Fibroblast of lung (primary cell): ENCODE data around the gene CAMTA1. TPM values are rescaled to one million over a fixed set of nuclear protein-coding genes. Genes with fewer than 3 reads are reported as not detected.

Experiments used
- DNase-seq, 2 donors: peaks; one replicate each; pipeline versions ENCODE4 v3.0.0 to v3.0.0-alpha.2; 2010; ENCODE audit warnings: low read depth in 2 of 2
- H2AFZ ChIP-seq: 2 replicates; pipeline ENCODE4 v1.5.1; 2012; ENCODE audit warnings: low read length, control low read depth, inconsistent platforms
- H3K27ac ChIP-seq: 2 replicates; pipeline ENCODE4 v1.5.1; 2011; ENCODE audit warnings: low read length, control low read depth; ENCODE audit not compliant: insufficient read depth
- H3K27me3 ChIP-seq: 2 replicates; pipeline ENCODE4 v1.5.1; 2011; ENCODE audit warnings: mild to moderate bottlenecking, low read length; ENCODE audit not compliant: control insufficient read depth, insufficient read depth
- H3K36me3 ChIP-seq: 2 replicates; pipeline ENCODE4 v1.5.1; 2011; ENCODE audit warnings: low read length; ENCODE audit not compliant: control insufficient read depth, insufficient read depth
- H3K4me1 ChIP-seq: 2 replicates; pipeline ENCODE4 v1.5.1; 2011; ENCODE audit warnings: low read length; ENCODE audit not compliant: control insufficient read depth, insufficient read depth; ENCODE audit errors: extremely low read depth
- H3K4me2 ChIP-seq: 2 replicates; pipeline ENCODE4 v1.5.1; 2011; ENCODE audit warnings: low read length, control low read depth; ENCODE audit not compliant: insufficient read depth; ENCODE audit errors: extremely low read depth
- H3K4me3 ChIP-seq, 4 experiments: fragments of 200-600 bp in 1 of 4; sonication (generic) in 1 of 4; replicated peaks in 1 of 4; 2 replicates each; pipeline ENCODE4 v1.5.1; 2011 to 2016; ENCODE audit warnings: low read length in 4 of 4, low read depth in 3 of 4, mild to moderate bottlenecking in 3 of 4, control low read depth in 2 of 4, inconsistent platforms in 1 of 4, mixed read lengths in 1 of 4; ENCODE audit not compliant: insufficient read depth in 1 of 4; ENCODE audit errors: control extremely low read depth in 1 of 4
- H3K79me2 ChIP-seq: 2 replicates; pipeline ENCODE4 v1.5.1; 2012; ENCODE audit warnings: mild to moderate bottlenecking, low read length, inconsistent platforms; ENCODE audit not compliant: control insufficient read depth, insufficient read depth
- H3K9ac ChIP-seq: 2 replicates; pipeline ENCODE4 v1.5.1; 2011; ENCODE audit warnings: mild to moderate bottlenecking, low read length, control low read depth; ENCODE audit not compliant: insufficient read depth
- H3K9me3 ChIP-seq: 2 replicates; pipeline ENCODE4 v1.5.1; 2012; ENCODE audit warnings: low read depth, low read length; ENCODE audit not compliant: control insufficient read depth, insufficient read depth
- H4K20me1 ChIP-seq: 2 replicates; pipeline ENCODE4 v1.5.1; 2011; ENCODE audit warnings: low read length; ENCODE audit not compliant: control insufficient read depth, insufficient read depth; ENCODE audit errors: extremely low read depth
- EZH2 ChIP-seq: IDR thresholded peaks from 2 replicates; pipeline ENCODE4 v1.5.1; 2012; ENCODE audit warnings: low read length, control low read depth, mild to moderate bottlenecking; ENCODE audit errors: missing control alignments
- polyA plus RNA-seq, 2 donors: library from polyadenylated mRNA; depleted of rRNA in 1 of 2; stranded (reverse) in 1 of 2; unstranded in 1 of 2; fragments of >200 nt; gene quantifications; 2 replicates each; pipeline ENCODE4 v1.2.1, GENCODE V29; 2011 to 2012; ENCODE audit warnings: missing spikeins in 1 of 2
- total RNA-seq: library from RNA; depleted of rRNA; stranded (reverse); fragments of >200 nt; gene quantifications from 2 replicates; pipeline ENCODE4 v1.2.1, GENCODE V29; 2014
- TF ChIP-seq, protein P1 (sequence below), 2 donors: IDR thresholded peaks in 1 of 2; conservative IDR thresholded peaks in 1 of 2; 1 replicate in 1 of 2; 2 replicates in 1 of 2; pipeline ENCODE4 v1.5.1; 2011 to 2012; ENCODE audit warnings: low read length in 2 of 2, control low read depth in 1 of 2, inconsistent platforms in 1 of 2, low read depth in 1 of 2, mild to moderate bottlenecking in 1 of 2

The CAMTA1 gene
- total and polyA plus RNA-seq, 2 donors (not counting 1 experiment from before 2014, with no cell fraction given), result 47.6 to 86.0 TPM

DNA sequence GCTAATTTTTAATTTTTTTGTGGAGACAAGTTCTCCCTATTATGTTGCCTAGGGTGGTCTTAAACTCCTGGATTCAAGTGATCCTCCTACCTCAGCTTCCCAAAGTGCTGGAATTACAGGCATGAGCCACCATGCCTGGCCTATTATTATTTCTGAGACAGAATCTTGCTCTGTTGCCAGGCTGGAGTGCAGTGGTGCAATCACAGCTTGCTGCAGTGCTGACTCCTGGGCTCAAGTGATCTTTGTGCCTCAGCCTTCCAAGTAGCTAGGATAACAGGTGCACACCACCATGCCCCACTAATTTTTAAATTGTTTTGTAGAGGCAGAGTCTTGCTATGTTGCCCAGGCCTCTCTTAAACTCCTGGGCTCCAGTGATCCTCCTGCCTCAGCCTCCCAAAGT is 196.3 kb downstream of the CAMTA1 start:
- Histone ChIP-seq H4K20me1 (no peaks in the 10 kb centered on the region), H3K27ac (no peak overlapping the region), H2AFZ (no peak overlapping the region), H3K27me3 (no peaks in the 10 kb centered on the region), H3K4me2 (no peak overlapping the region), H3K4me1 (no peaks in the 10 kb centered on the region), H3K4me3 (no peak overlapping the region), H3K79me2 (no peaks in the 10 kb centered on the region), H3K9me3 (no peaks in the 10 kb centered on the region), H3K36me3 (no peaks in the 10 kb centered on the region), H3K9ac (no peak overlapping the region)
- no peak for DNase-seq
- no peak for TF ChIP-seq EZH2
- TF ChIP-seq, protein P1, sequence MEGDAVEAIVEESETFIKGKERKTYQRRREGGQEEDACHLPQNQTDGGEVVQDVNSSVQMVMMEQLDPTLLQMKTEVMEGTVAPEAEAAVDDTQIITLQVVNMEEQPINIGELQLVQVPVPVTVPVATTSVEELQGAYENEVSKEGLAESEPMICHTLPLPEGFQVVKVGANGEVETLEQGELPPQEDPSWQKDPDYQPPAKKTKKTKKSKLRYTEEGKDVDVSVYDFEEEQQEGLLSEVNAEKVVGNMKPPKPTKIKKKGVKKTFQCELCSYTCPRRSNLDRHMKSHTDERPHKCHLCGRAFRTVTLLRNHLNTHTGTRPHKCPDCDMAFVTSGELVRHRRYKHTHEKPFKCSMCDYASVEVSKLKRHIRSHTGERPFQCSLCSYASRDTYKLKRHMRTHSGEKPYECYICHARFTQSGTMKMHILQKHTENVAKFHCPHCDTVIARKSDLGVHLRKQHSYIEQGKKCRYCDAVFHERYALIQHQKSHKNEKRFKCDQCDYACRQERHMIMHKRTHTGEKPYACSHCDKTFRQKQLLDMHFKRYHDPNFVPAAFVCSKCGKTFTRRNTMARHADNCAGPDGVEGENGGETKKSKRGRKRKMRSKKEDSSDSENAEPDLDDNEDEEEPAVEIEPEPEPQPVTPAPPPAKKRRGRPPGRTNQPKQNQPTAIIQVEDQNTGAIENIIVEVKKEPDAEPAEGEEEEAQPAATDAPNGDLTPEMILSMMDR (conservative IDR thresholded peaks at IDR 0.05 in 1 of 2, IDR thresholded peaks at IDR 0.05 in 1 of 2; ENCODE audit: low read depth in 1 of 2, low read length in 2 of 2), result no peak

DNA sequence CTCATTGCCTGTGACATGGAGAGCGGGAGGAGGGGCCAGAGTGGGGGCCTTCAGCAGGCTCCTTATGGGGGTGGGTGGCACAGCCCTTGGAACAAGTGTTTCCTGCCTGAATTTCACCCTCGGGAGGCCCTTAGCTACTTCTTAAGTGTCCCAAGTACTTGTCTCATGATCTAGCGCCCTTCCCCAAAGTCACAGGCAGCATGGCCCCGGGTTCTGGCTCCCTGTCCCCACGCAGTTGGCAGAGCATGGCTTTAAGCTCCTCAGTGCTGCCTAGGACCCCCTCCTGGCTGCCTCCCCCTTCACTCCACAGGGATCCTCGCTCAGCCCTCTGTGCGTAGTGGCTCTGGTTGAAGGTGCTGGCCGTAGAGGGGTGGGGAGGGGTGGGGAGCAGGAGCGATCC is 197.2 kb downstream of the CAMTA1 start:
- Histone ChIP-seq H3K4me1 (no peaks in the 10 kb centered on the region), H3K27me3 (no peaks in the 10 kb centered on the region), H3K4me3 (no peak overlapping the region), H3K36me3 (no peaks in the 10 kb centered on the region), H4K20me1 (no peaks in the 10 kb centered on the region), H3K79me2 (no peaks in the 10 kb centered on the region), H3K27ac (no peak overlapping the region), H2AFZ (no peak overlapping the region), H3K9ac (no peak overlapping the region), H3K9me3 (no peaks in the 10 kb centered on the region), H3K4me2 (no peak overlapping the region)
- TF ChIP-seq, protein P1 (conservative IDR thresholded peaks at IDR 0.05 in 1 of 2, IDR thresholded peaks at IDR 0.05 in 1 of 2; ENCODE audit: low read depth in 1 of 2, low read length in 2 of 2), result no peak
- TF ChIP-seq EZH2, result no peak
- DNase-seq, result no peak

DNA sequence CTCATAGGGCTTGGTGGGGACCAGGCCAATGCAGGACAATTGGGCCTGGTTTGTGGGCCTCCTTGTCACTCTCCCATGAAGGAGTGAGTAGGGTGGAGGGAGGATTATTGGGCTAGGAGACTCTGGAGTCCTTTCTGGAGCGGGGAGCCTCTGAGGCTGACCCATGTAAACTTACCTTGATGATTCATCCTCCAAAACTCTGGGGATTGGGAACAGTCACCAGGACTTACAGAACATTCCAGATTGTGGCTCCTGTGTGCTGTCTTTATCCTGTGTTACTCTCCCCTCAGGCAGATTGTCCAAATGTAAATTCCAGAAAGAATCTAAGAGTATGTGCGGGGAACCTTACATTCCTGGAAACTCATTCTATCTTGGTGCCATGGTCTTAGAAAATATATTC is 197.6 kb downstream of the CAMTA1 start:
- Histone ChIP-seq H3K27ac (no peak overlapping the region), H3K9ac (no peak overlapping the region), H2AFZ (no peak overlapping the region), H3K9me3 (no peaks in the 10 kb centered on the region), H4K20me1 (no peaks in the 10 kb centered on the region), H3K27me3 (no peaks in the 10 kb centered on the region), H3K79me2 (no peaks in the 10 kb centered on the region), H3K4me2 (no peak overlapping the region), H3K4me3 (no peak overlapping the region), H3K36me3 (no peaks in the 10 kb centered on the region), H3K4me1 (no peaks in the 10 kb centered on the region)
- TF ChIP-seq, protein P1 (conservative IDR thresholded peaks at IDR 0.05 in 1 of 2, IDR thresholded peaks at IDR 0.05 in 1 of 2; ENCODE audit: low read depth in 1 of 2, low read length in 2 of 2), result no peak
- TF ChIP-seq EZH2, result no peak
- no peak for DNase-seq
